Measurements from ENCODE around the gene CAPN9. TPM values are rescaled to one million over a fixed set of nuclear protein-coding genes. Genes with fewer than 3 reads are reported as not detected.

CAPN9 gene
- total RNA-seq, 2 donors from 2014 or later = not detected

DNA sequence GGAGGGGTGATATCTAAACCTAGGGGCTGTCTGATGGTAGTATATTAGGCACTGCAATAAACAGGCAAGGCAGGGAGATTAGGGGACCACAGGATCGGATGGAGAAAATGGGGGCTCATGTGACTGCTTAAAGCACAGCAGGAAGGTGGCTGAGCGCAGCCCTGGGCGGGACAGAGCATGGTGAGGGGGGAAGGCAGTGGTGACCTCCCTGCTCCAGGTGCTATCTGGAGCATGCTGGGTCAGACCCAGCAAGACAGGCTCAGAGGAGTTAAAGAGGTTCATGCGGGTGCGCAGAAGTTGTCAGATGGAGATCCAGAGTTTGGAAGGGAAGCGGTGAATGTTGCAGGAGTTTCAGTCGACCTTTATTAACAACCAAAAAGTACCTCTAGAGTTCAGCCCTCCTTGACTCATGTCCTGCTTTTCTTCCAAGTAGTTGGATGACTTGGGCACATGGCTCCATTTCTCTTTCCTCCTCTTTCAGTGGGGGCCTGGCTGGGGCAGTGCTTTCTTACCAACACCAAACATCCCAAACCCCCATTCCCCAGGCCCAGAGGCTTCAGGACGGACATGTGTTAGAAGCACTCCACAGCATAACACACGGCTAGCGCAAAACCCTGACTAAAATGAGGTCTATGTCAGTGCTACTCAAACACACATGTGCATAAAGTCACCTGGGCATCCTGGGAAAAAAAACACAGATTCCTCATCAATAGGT lies 41.5 kb downstream of the CAPN9 start:
- DNase-seq (ENCODE audit: low spot score) = no peak
- intact Hi-C loops (cut with DNase I) = no loop called here

DNA sequence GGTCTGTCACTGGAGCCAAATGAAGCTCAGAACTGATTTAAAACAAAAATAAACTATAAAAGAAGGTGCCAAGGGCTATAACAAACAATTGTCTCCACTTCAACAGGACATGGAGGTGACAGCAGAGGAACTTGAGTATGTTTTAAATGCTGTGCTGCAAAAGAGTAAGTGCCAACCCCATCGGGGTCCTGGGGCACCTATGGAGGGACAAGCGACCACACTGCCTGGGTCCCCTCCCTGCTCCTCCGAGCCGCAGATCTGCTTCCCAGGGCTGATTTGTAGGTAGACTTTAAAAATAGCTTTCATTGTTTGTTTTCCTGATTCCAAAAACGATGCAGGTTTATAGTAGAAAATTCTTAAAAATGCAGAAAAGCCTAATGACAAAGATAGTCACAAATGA lies 42.8 kb downstream of the CAPN9 start:
- intact Hi-C loops (cut with DNase I) = loop anchor here in 1 of 2 donors (10.0 kb wide), 1 partner anchor 425 kb away; no protein-coding TSS in a partner anchor
- no peak for DNase-seq (ENCODE audit: low spot score)

DNA sequence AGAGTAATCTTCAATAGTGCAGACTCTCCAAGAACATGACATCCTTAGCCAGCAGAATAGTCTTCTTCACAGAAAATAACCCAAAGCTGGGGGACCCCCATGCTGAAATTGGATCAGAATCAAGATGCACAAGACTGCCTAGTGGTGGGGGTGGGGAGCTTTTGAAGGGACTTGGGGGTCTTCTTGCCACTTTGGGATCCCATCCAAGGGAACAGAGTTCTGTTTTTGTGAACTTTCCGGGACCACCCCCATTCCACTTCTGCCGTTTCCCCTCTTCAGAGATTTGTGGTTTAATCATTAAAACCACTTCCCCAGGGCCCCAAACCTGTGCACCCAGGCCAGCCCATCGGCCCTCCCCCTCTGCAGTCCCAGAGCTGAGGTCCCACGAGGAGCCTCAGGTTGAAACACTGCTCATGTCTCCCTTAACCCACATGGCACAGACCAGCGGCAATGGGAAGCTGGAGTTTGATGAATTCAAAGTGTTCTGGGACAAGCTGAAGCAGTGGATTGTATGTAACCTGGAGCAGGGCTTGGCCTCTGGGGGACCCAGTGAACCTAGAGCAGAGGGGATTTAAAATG lies 44.9 kb downstream of the CAPN9 start:
- intact Hi-C loops (cut with DNase I) = loop anchor here in 1 of 2 donors (10.0 kb wide), 1 partner anchor 423 kb away; no protein-coding TSS in a partner anchor
- no peak for DNase-seq (ENCODE audit: low spot score)

DNA sequence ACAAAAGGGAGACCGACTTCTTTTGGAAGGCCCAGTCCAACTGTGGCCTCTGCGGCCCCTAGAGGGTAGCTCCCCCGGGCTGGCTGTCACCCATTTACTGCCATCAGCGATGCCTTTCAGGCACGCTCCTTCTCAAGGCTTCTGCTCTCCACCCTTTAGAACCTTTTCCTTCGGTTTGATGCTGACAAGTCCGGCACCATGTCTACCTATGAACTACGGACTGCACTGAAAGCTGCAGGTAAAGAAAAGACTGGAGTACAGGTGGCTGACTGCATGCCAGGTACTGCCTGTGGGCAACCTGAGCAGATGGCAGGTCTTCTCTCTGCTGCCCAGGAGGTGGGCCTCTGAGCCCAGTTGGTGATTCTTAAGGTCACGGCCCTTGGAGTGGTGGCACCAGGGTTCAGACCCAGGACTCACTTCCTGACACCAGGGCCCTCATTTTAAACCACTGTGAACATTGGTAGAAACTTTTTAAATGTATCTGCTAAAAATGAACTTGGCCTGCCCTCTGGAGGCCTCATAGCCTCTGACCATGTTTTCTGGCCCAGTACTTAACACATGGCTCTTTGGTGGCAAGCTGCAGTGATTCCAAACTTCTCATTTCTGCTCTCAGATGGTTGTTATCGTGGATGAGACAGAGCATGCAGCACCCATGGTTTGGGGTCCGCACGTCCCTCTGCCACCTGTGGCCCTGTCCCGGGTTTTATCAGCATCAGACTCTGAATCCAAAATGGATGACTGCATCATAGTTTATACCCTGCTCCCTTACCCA lies 45.7 kb downstream of the CAPN9 start:
- intact Hi-C loops (cut with DNase I) = loop anchor here in 1 of 2 donors (10.0 kb wide), 1 partner anchor 422 kb away; no protein-coding TSS in a partner anchor

DNA sequence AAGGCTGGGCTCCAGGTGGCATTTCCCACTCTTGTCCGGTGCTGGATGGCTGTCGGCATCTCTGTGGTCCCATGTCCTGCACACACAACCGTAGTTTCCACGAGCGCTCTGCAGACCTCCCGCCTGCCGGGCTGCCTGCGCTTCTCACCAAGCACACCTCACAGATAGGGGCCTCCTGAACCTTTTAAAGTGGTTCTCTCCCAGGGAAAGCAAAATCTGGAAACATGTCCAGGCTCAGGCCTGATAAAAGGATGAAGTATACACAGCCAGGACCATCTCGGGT lies 46.2 kb downstream of the CAPN9 start:
- no peak for DNase-seq (ENCODE audit: low spot score)
- intact Hi-C loops (cut with DNase I) = loop anchor here in 1 of 2 donors (10.0 kb wide), 1 partner anchor 421 kb away; no protein-coding TSS in a partner anchor

More for the DNA sequence above, 45.7 kb downstream of the CAPN9 start:
- DNase-seq (ENCODE audit: low spot score) = no peak

DNA sequence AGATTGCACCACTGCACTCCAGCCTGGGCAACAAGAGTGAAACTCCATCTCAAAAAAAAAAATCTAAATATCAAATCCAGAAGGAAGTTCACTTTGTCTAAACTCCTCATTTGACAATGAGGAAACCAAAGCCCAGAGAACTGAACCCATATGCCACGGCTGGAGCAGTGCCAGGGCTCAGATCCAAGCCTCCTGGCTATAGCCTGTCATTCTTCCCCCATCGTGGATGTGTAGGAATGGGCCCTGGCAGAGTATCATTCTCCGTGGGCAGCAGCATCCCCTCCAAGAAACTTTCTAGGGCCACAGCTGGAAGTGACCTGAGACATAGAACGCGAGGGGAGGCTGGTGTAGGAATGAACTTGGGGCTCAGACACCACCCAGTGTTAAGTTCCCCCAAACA lies 47.2 kb downstream of the CAPN9 start:
- intact Hi-C loops (cut with DNase I) = loop anchor here in 1 of 2 donors (10.0 kb wide), 1 partner anchor 420 kb away; no protein-coding TSS in a partner anchor
- DNase-seq (ENCODE audit: low spot score) = no peak

DNA sequence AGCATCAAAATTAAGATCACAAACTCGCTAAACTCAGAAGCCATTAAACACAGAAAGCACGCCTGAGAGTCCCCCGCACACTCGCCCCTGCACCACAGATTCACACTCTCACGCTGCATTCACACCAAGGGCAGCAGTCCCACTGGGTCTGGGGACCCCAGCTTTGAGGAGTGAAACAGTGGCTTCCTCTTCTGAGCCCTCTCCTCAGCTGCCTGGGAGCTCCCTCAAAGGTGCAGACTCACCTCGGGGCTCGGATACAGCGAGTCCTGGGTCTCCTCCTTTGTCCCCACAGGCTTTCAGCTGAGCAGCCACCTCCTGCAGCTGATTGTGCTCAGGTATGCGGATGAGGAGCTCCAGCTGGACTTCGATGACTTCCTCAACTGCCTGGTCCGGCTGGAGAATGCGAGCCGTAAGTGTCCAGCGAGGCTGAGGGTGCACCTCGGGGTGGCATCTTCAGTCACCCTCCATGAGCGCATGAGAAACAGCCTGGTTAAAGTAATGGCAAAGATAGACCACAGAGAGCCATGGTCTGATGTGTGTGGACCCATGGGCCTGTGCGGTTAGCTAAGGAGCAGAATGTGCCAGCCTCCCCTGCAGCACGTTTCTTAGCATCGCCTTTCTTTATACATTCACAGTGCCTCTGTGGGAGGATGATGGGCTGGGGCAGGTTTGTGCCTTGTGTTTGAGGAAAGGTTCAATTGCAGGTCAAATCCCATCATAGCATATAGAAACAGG lies 47.9 kb downstream of the CAPN9 start:
- intact Hi-C loops (cut with DNase I) = loop anchor here in 1 of 2 donors (5.0 to 10.0 kb wide), 2 partner anchors 122 to 420 kb away; no protein-coding TSS in a partner anchor
- no peak for DNase-seq (ENCODE audit: low spot score)

DNA sequence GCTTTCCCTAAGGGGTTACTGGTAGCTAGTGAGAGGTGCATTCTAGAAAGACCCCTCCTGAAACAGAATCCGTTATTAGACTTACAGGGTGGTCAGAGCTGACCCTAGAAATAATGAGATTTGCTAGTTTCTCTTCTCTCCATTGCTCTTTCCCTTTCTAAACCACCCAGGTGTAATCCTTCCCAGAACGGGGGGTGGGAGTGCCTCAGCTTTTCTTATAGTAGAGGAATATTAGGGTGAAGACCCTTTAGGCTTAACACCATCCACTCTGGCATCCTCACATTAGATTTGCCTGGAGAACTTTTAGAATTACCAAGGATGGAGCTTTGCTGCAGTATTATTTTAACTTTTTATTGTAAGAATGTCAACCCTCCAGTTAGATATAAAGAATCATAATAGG lies 49.4 kb downstream of the CAPN9 start:
- intact Hi-C loops (cut with DNase I) = loop anchor here (1.0 to 10.0 kb wide), 3 partner anchors 121 to 418 kb away; no protein-coding TSS in a partner anchor
- DNase-seq (ENCODE audit: low spot score) = no peak

DNA sequence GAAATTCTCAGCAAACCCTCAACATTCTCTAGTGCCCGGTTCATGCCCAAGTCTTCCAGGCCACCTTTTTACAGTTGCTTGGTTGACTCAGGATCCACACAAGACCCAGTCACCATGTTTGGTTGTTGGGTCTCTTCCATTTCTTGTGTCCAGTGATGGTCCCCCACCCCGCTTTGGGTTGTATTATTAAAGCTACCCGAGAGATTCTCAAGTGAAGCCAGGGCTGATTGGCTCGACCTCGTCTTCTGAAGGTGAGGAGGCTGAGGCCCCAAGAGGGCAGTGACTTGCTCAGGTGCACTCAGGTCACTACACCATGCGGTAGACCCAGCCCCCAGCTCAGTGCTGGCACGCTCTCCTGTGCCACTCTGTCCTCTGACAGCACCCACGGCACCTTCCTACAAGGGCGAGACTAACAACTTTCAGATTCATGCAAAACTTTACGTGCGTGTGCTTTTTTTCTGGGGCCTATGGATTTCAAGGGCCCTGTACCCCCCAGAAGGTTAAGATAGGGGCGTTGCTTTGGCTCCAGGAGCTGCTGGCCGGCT lies 50.3 kb downstream of the CAPN9 start:
- intact Hi-C loops (cut with DNase I) = loop anchor here (1.0 to 10.0 kb wide), 3 partner anchors 120 to 417 kb away; no protein-coding TSS in a partner anchor

DNA sequence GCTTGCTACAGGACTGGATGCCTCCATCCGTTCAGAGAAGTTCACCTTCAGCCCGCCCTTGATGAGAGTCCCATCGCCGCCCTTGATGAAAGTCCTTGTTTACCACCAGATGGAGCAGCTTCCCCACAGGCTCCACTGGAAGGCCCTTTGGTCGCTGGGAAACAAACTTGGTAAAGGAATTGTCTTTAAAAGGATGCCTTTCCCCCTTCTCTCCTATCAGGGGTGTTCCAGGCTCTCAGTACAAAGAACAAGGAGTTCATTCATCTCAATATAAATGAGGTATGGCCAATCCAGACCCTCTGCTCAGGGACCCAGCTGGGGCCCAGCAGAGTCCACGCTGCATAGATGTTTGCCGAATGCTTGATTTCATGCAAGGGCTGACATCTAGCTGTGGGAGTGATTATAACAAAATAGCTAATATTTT lies 50.8 kb downstream of the CAPN9 start:
- DNase-seq (ENCODE audit: low spot score) = no peak

More for the DNA sequence above, 50.3 kb downstream of the CAPN9 start:
- DNase-seq (ENCODE audit: low spot score) = no peak

DNA sequence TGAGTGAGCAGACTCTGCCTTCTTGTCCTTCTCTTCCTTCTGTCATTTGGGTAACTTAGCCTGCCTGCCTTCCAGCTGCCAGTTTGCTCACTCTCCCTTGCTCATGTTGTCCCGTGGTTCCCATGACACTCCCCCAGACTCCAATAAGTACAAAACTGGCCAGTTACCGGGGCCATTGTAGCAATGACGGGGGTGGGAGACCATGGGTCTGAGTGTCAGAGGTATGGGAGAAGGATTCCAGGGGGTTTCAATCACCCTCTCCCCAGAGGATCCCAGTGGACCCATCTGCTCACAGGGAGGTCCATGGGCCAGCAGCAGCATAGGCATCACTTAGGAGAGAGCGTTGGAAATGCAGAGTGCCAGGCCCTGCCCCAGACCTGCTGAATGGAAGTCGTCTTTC lies 51.3 kb downstream of the CAPN9 start:
- no peak for DNase-seq (ENCODE audit: low spot score)
- intact Hi-C loops (cut with DNase I) = loop anchor here in 1 of 2 donors (5.0 to 10.0 kb wide), 2 partner anchors 119 to 416 kb away; no protein-coding TSS in a partner anchor

More for the DNA sequence above, 50.8 kb downstream of the CAPN9 start:
- intact Hi-C loops (cut with DNase I) = loop anchor here (1.0 to 10.0 kb wide), 3 partner anchors 119 to 417 kb away; no protein-coding TSS in a partner anchor

DNA sequence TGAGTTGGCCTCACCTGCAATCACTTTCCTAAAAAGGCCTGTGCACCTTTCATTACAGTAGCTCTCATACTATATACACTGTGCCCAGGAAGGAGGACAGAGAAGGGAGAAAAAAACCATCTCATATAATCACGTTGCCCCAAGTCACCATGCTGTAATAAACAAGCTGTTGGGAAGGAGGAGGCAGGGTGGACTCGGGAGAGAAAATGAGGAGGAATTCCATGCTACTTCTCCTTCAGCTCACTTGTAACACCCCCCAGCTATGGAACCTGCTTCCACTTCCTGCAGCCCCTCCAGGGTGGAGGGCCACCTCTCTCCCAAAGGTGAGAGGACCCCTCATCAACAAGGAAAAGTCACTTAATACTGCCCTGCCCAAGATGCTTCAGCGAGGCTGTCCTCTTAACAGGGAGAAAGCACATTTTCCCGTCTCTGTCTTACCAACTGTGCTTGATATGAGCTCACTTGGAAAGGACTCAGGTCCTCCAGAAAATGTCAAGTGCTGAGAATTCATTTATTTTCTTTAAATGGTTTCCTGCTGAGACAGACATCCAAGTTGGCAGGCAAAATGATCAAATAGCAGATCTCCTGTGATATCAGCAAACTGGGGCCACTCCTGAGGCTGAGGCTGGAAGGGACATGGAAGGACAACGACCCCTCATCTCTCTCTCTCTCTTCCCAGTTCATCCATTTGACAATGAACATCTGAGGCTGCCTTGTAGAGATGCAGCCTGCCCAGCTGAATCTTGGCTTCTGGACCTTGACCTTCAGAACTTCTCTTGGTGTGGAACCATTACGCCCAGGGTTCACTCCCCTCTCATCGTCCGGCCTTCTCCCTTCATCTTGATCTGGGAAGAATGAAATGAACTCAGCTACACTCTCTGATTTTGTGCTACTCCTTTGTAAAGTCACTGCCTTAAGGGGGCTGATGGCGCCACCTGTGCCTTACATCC lies 54.0 kb downstream of the CAPN9 start:
- no peak for DNase-seq (ENCODE audit: low spot score)
- intact Hi-C loops (cut with DNase I) = loop anchor here in 1 of 2 donors (10.0 kb wide), 1 partner anchor 64 kb away; the partner anchor contains the start of gene C1orf198

DNA sequence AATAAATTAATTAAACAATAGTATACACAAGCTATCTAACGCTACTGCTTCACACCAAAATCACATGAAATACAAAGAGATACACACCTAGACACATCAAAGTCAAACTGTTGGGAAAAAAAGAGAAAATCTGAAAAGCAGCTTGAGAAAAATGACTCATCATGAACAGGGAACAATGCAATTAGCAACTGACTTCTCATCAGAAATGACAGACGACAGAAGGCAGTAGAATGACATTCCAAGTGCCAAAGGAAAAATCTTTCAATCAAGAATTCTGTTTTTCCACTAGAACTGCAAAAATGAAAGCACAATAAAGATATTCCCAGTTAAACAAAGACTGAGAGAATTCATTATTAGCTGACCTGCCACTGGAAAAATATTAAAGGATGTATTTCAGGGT lies 57.2 kb downstream of the CAPN9 start:
- intact Hi-C loops (cut with DNase I) = loop anchor here in 1 of 2 donors (10.0 kb wide), 1 partner anchor 60 kb away; the partner anchor contains the start of gene C1orf198
- DNase-seq (ENCODE audit: low spot score) = no peak

DNA sequence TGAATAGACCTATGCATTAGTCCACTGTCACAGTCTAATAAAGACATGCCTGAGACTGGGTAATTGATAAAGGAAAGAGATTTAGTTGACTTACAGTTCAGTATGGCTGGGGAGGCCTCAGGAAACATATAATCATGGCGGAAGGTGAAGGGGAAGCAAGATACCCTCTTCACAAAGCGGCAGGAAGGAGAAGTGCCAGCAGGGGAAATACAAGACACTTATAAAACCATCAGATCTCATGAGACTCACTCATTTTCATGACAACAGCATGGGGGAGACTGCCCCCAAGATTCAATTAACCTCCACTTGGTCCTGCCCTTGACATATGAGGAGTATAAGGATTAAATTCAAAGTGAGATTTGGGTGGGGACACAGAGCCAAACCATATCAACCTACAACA lies 59.4 kb downstream of the CAPN9 start:
- intact Hi-C loops (cut with DNase I) = loop anchor here in 1 of 2 donors (10.0 kb wide), 1 partner anchor 58 kb away; the partner anchor contains the start of gene C1orf198
- DNase-seq (ENCODE audit: low spot score) = no peak

DNA sequence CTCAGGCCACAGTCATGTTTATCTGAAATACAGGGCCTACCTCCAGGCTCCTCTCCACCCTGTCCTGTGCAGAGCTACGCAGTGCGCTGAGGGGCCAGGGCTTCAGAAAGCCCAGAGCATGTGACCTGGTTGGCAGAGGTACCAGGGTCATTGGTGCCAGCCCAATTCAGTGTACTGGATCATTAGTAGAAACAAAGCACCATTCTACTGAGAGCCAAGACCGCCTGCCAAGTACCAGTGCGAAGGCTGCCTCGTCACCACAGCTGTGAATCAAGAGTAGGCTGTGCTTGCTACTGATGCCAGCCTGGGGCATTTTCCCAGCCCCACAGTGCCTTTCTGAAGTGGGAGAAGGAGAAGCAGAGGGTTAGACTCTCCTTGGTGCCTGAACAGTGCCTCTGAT lies 59.8 kb downstream of the CAPN9 start:
- intact Hi-C loops (cut with DNase I) = loop anchor here (1.0 to 10.0 kb wide), 2 partner anchors 46 to 58 kb away; partner anchors contain the start of gene C1orf198 (in 1 of the 2)
- no peak for DNase-seq (ENCODE audit: low spot score)

DNA sequence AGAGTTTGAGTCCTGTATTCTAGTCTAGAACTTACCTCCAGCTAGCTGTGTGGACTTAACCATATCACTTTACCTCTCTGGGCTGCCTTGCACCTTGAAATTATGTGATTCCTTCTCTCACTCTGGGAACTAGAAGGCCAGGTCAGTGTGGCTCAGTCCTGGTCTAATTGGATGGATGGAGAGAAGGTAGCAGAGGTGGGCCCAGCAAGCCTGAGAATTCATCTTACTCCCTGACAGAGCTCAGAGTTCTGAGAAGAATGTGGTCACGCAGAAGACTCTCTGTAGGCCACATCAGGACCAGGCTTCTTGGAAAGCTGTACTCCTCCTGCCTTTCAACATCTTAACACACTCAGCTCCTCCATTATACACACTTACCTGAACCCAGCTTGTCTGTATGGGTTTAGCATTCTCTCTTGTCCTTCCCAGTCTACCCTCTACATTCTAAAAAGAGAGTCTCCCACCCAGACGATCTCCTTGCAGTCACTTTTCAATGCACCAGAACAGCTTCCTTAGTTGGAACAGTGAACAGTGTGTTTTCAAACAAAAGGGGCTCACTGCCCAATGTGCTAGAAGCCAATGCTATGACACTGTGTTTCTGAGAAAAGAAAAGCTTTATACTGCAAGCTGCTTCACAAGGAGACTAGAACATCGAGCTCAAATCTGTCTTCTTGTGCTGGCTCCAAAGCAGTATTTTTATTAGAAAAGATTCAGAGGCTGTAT lies 60.5 kb downstream of the CAPN9 start:
- intact Hi-C loops (cut with DNase I) = loop anchor here (1.0 to 10.0 kb wide), 2 partner anchors 46 to 57 kb away; partner anchors contain the start of gene C1orf198 (in 1 of the 2)

More for the DNA sequence above, 60.5 kb downstream of the CAPN9 start:
- DNase-seq (ENCODE audit: low spot score) = no peak
